C4-2B (cell line): ENCODE data around the gene FNIP2.

Experiments
- ZFX ChIP-seq: fragments of 450-650 bp; IDR thresholded peaks from 2 replicates; pipeline ENCODE4 v1.6.1; 2017
- TF ChIP-seq, protein P1 (sequence below): fragments of 450-650 bp; conservative IDR thresholded peaks from 2 replicates; pipeline ENCODE4 v1.5.1; 2017; ENCODE audit warnings: mild to moderate bottlenecking

DNA sequence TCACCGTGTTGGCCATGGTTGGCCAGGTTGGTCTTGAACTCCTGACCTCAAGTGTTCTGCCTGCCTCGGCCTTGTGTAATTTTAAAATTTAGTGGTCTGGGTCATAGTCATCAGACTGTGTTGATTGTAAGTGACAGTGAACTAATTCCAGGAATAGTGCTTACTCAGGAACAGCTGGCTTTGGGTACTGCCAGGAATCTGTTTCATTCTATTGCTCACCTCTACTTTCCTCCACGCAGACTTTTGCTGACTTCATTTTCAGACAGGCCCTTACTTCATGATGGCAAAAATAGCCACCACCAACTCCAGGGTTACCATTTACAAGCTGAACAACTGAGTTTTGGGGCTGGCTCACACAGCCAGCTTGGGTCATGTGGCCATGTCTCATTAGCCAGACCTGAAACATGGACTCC is 54.6 kb downstream of the FNIP2 start:
- TF ChIP-seq, protein P1, sequence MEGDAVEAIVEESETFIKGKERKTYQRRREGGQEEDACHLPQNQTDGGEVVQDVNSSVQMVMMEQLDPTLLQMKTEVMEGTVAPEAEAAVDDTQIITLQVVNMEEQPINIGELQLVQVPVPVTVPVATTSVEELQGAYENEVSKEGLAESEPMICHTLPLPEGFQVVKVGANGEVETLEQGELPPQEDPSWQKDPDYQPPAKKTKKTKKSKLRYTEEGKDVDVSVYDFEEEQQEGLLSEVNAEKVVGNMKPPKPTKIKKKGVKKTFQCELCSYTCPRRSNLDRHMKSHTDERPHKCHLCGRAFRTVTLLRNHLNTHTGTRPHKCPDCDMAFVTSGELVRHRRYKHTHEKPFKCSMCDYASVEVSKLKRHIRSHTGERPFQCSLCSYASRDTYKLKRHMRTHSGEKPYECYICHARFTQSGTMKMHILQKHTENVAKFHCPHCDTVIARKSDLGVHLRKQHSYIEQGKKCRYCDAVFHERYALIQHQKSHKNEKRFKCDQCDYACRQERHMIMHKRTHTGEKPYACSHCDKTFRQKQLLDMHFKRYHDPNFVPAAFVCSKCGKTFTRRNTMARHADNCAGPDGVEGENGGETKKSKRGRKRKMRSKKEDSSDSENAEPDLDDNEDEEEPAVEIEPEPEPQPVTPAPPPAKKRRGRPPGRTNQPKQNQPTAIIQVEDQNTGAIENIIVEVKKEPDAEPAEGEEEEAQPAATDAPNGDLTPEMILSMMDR = no peak
- no peak for TF ChIP-seq ZFX
